Stromal cell of bone marrow (primary cell): Measurements from ENCODE around the gene EGFR.

Experiments
- DNase-seq: peaks from one replicate; pipeline ENCODE4 v3.0.0-alpha.2; 2012; ENCODE audit warnings: low read depth

The EGFR gene

DNA sequence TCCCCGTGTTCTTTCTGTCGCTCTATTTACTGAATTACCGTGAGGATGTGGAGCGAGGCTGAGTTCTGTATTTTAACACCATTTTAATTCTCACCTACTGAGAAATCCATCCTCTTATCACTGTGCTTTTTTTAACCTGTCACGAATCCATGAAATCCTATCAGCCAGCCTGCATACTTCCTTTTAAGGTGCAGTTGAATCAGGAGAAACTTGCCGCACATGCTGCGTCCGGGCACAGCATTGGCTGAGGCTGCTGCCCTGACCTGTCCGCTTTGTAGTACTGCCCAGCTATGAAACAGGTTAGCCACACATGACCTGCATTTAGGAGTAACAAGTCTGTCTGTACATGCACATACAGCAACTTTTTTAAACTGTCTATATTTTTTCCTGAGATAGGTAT, 82.5 kb downstream of the EGFR start:
- no peak for DNase-seq

DNA sequence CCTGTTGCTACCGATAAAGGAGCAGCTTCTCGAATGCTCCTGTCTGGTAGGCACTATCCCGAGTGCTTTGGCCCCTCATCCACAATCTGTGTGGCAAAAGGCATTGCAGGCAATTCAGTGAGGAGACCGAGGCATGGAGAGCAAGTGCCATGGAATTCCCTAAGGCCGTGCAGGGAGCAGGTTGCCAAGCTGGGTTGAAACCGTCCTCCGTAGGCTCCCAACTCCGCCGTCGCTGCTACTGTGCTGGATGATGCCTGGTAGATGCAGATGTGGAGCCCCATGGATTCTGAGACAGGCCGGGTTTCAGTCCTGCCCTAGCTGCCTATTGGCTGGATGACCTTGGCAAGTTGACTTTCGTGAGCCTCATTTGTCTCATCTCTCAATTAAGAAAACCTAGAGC, 85.3 kb downstream of the EGFR start:
- DNase-seq, result no peak

DNA sequence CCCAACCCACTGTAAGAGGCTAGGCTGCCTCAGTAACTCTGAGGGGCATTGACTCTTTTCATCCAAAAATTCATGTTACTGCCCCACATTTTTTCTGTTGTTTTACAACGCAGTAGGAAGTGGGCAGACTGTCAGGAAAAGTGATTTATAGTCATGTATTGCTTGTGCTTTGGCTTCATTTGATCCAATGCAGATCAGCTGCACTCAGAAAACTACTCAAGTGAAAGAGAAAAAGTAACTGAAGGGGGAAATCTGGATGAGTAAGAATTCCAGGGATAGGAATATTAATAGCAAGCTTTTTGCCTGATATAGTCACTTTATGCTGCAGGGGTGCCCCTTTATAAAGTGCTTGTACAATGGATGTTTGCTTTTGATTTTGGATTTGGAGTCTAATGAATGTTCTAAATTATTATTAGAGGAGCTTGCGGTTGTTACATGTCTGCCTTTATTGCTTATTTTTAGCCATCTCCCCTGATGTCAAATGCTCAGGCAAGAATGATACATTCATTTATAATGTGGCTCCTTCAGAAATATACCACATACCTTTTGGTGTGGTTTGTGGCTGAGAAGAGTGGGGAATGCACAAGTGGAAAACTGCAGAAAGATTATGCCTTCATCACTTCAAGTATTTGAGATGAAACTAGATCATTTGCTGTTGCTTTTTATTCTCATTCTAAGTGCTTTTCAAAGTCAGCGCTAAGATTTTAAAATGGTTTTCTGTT, 86.1 kb downstream of the EGFR start:
- DNase-seq, result no peak

DNA sequence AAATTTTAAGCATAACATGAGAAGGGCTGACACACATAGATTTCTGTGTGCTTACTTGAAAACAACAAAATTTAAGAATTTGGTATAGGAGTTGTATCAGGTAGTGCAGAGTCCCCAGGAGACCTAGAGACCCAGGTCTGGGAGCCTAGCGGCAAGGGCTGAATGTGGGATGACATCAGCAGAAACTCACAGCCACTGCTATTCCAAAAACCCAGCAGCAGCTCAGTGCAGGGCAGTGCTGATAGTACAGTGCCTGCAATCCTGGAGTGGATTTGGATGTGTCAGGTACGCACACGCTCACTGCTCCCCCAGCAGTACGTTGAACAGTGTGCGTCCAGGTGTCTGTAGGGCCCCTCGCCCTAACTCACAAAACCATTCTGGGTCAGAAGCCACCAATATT, 87.1 kb downstream of the EGFR start:
- DNase-seq, result no peak

GRCh38 chr7:55107946-55108345, 89.1 kb downstream of the EGFR start:
- DNase-seq, result no peak

DNA sequence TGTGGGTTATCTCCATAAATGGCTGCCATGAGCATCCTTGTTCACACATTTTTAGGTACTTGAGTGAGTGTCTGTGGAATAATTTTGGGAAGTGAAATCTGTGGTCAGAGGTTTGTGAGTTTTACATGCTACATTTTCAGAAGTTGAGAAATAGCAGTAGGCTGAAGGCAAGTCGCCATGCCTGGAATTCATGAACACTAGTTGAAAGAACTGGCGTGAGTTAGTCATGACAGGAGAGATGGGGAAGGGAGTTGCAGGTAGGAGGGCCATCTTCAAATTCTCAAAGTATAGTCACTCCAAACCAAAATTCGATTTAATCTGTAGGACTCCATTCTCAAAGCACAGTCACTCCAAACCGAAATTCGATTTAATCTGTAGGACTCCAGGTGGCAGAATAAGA, 89.6 kb downstream of the EGFR start:
- no peak for DNase-seq

DNA sequence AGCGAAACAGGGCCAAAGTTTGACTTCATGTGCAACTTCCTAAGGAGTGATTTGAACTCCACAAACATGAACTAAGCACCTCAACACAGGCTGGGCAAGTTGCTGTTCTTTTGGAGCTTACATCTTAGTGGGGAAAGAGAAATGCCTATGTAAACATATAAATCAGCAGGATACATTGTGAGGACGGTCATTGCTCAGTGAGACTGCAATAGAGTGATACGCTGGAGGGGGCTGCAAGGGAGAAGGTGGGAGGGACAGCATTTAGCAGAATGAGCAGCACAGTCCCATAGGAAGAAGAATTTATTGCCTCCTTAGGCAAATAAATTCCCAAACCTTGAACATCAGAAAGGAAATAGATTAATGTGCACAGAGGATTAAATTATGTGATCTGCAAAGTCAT, 90.0 kb downstream of the EGFR start:
- no peak for DNase-seq

- no peak for DNase-seq
These were observed 90.8 kb downstream of the EGFR start for GRCh38 chr7:55109404-55110167.

DNA sequence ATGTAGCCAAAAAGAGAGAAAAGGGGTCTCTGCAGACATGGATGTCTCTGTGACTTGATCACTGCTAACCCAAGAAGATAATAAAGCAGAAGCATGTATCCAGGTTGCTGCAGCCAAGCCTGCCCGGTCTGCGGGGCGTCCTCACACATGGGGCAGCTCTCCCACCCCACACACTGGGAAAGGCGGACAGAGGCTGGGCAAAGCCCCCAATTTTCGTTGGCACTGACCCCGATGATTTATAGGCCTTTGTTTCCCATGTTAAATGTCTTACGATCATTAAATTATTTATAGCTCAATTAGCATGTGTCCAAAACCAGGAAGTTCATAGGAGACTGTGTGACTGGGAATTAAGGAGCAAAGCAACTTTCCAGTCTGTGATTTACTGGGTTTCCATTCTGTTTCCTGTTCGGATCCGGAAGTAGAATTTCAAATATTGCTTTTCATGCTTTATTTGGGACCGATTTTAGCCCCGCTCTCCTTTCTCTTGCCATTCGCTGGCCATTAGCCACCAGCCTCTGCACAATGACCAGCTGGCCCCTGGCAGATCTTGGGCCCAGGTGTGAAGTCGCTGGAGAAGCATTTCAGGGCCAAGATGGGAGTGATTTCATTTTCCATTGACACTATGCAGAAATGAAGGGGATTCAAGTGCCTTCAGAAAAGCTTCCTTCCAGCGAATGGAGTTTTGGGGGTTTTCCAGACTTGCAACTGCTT, 91.6 kb downstream of the EGFR start:
- no peak for DNase-seq

- DNase-seq, result peak; percentile 69
These were observed 92.2 kb downstream of the EGFR start for GRCh38 chr7:55110993-55111361.

DNA sequence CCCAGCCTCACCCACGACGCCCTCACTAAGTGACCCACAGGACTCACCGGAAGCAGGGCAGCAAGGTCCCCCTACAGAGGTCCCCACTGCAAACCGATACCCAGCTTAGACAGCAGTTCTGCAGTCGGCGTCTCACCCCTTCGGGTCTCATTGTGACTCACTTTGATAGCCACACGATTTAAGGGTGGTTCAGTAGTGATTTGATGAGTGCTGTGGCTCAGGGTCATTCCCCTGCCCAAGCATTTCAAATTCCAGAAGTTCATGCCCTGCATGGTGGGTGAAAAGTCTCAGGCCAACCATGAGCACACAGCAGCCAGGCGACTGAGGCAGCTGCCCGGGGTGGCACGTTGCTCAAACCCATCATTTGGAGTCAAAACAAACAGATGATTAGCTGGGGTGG, 93.2 kb downstream of the EGFR start:
- no peak for DNase-seq

DNA sequence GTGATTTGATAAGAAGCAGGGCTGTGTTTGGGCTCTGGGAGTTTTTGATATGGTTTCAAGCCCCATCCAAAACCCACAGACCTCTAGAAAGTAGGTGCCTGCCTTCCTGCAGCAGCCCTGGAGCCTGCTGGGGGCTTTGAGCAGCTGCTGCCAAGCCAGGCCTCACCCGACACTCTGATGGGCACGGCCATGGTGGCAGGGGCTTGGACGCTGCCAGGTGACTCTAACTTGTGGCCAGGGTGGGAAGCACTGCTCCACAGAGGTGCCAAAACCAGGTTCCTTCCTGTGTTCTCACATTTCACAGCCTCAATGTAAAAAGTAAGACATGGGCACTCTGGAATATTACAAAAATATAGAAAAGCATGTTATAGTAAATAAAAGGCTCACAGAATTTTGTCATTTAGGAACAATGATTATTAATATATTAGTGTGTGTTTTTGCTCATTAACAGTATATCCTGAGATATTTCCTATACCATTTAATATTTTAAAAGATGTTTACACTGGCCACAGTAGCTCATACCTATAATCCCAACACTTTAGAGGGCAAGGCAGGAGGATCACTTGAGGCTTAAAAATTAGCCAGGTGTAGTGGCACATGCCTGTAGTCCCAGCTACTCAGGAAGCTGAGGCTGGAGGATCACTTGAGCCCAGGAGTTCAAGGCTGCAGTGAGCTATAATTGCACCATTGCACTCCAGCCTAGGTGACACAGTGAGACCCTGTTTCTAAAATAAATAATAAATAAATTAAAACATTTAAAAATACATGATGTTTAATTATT, 95.1 kb downstream of the EGFR start:
- no peak for DNase-seq

GRCh38 chr7:55117286-55117685, 98.5 kb downstream of the EGFR start:
- DNase-seq, result no peak

GRCh38 chr7:55118426-55118825, 99.6 kb downstream of the EGFR start:
- DNase-seq, result no peak

DNA sequence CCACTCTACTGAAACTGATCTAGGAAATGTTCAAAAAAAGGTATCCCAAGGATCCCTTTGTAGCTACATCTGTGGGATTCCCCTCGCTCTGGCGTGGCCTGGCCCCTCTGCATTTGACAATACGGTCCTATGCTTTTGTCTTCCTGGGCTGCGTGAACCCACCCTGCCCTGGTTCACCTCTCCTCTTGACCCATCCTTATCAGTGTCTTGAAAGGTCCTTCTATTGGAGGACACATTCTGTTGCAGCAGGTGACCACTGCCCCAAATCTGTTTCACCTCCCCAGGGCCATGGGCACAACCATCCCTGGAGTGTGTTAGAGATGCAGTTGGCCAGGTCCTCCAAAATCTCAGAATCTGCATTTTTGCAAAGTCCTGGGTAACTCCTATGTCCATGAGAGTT, 100.8 kb downstream of the EGFR start:
- no peak for DNase-seq

GRCh38 chr7:55120074-55120473, 101.3 kb downstream of the EGFR start:
- no peak for DNase-seq

DNA sequence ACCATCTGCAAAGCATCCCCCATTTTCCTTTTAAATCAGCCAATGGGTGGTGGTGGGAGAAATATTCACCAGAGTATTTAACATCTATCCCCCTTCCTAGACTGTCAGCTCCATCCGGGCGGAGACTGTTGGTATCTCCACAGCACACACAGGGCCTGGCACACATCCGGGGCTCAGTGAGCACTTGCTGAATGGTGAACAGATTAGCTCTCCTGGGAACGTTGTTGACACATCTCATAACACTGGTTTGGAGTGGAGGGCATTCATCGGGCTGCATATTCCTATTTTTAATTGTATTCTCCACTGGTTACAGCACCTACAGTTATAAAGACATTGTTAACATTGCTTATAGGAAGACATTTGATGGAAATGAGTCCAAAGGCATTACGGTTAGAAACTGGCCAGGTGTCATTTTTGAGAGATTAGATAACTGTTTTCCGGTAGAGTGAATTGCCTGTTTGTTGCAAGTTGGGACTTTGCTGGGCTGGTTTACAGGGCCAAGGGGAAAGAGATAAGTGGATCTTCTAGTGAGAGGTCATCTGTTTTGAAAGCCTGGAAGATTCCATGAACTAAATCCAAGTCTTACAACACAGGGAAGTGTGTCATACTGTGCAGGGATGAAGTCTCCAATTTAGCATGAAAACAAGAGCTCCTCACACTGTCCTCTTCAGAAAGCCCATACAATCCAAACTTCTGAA, 101.8 kb downstream of the EGFR start:
- peak; percentile 67 for DNase-seq

DNA sequence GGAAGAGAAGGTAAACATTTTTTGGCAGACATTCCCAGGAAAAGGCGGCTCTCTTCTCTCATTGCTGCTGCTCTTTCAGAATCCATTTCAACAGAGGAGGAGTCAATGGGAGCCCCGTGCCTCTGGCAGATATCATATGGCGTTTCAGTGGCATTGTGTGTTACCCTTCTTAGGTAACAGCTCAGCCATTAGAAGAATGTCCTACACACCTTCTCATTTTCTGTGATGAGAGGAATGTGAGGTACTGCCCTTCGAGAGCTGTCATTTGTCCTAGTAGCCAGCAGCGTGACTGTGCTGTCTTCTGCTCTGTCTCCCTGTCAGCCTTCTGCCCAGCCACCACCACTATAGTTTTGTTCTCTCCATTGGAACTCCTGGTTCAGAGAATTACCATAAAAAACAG, 102.4 kb downstream of the EGFR start:
- DNase-seq, result no peak

- DNase-seq, result no peak
These were observed 103.4 kb downstream of the EGFR start for GRCh38 chr7:55122263-55122662.

DNA sequence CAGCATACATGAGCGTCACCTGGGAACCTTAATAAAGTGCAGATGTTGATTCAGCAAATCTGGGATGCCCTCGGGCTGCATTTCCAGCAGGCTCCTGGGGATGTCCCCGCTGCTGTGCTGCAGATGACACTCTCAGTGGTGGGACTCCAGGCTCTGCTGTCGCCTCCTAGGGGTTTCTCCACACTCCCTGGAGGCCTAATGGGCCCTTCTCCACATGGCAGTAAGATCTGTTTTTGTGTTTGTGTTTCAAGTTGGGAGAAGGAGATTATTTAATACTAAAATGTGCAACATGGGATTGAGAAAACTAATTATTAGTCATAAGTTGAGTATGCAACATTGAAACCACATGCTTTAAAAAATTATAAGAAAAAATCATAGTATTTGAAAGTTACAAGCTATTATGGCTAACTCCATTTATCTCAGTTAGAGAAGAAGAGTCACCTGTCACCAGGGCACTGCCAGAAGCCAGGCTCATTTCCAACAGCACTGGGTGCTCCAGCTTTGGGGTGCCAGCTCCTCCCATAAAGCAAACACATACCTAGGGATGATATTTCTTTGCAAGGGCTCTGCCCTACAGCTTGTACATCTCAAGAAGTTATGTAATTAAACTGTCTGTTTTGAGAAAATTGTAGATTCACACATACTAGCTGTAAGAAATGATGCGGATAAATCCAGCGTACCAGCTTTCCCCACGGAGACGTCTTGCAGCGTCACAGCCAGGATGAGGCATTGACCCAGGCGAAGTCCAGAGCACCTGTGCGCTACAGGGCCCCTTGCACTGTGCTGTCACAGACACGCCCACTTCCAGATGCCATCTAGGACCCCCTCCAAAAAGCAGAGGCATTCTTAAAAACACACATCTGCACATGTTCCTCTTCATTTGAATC, 106.4 kb downstream of the EGFR start:
- DNase-seq, result no peak

GRCh38 chr7:55127135-55127551, 108.3 kb downstream of the EGFR start:
- peak; percentile 54 for DNase-seq
